CD4-positive, alpha-beta T cell treated with Interleukin-15 for 4 hours (primary cell): ENCODE results near the gene PTPN21.
"Not testable (repeated sequence)": the region's sequence is repeated elsewhere in the genome, so short reads cannot be mapped to it uniquely, and the experiment has no call there.

Source experiments
- DNase-seq: peaks from one replicate; pipeline ENCODE4 v3.0.0-alpha.2; 2020; ENCODE audit warnings: low spot score

PTPN21 gene

GRCh38 chr14:88551980-88552431 is 2.8 kb downstream of the PTPN21 start:
- DNase-seq, result no peak

GRCh38 chr14:88551094-88551870 is 3.5 kb downstream of the PTPN21 start:
- peak; percentile 39 for DNase-seq

GRCh38 chr14:88550078-88550477 is 4.7 kb downstream of the PTPN21 start:
- DNase-seq, result no peak

- DNase-seq, result no peak
Observed at GRCh38 chr14:88547386-88547780, 7.4 kb downstream of the PTPN21 start.

- DNase-seq, result no peak
Observed at GRCh38 chr14:88546621-88547385, 8.0 kb downstream of the PTPN21 start.

- DNase-seq, result no peak
Observed at GRCh38 chr14:88545256-88545655, 9.6 kb downstream of the PTPN21 start.

GRCh38 chr14:88542857-88543795 is 11.7 kb downstream of the PTPN21 start:
- DNase-seq, result no peak

- no peak for DNase-seq
Observed at GRCh38 chr14:88541324-88541723, 13.5 kb downstream of the PTPN21 start.

GRCh38 chr14:88535813-88536212 is 19.0 kb downstream of the PTPN21 start:
- no peak for DNase-seq

- DNase-seq, result no peak
Observed at GRCh38 chr14:88535149-88535548, 19.7 kb downstream of the PTPN21 start.

GRCh38 chr14:88533064-88533602 is 21.7 kb downstream of the PTPN21 start:
- DNase-seq, result no peak

- DNase-seq, result not testable (repeated sequence)
Observed at GRCh38 chr14:88529889-88530288, 24.9 kb downstream of the PTPN21 start.

- DNase-seq, result no peak
Observed at GRCh38 chr14:88522393-88522792, 32.4 kb downstream of the PTPN21 start.

- DNase-seq, result no peak
Observed at GRCh38 chr14:88521818-88522217, 33.0 kb downstream of the PTPN21 start.

GRCh38 chr14:88519907-88520306 is 34.9 kb downstream of the PTPN21 start:
- no peak for DNase-seq

GRCh38 chr14:88518592-88519512 is 36.0 kb downstream of the PTPN21 start:
- no peak for DNase-seq

GRCh38 chr14:88516861-88517357 is 37.9 kb downstream of the PTPN21 start:
- no peak for DNase-seq

GRCh38 chr14:88515499-88516221 is 39.1 kb downstream of the PTPN21 start:
- no peak for DNase-seq

GRCh38 chr14:88507208-88507607 is 47.6 kb downstream of the PTPN21 start:
- no peak for DNase-seq

GRCh38 chr14:88505621-88506020 is 49.2 kb downstream of the PTPN21 start:
- no peak for DNase-seq
